HT1080 (cell line): ENCODE measurements around the gene MCCC1. TPM values are rescaled to one million over a fixed set of nuclear protein-coding genes. Genes with fewer than 3 reads are reported as not detected.
A peak's percentile ranks its signal among the peaks of the same experiment; 100 is the strongest.
"Not testable (repeated sequence)": the region's sequence is repeated elsewhere in the genome, so short reads cannot be mapped to it uniquely, and the experiment has no call there.

Experiments used
- DNase-seq: peaks from one replicate; pipeline ENCODE4 v3.0.0-alpha.2; 2015; ENCODE audit warnings: low read depth
- total RNA-seq: library from RNA; depleted of rRNA; stranded (reverse); fragments of >200 nt; shearing (Covaris generic); gene quantifications from 2 replicates; pipeline ENCODE4 v1.2.3, GENCODE V29; 2014

Gene MCCC1
- total RNA-seq, 1 experiment from 2014 or later, result 21.7 TPM

DNA sequence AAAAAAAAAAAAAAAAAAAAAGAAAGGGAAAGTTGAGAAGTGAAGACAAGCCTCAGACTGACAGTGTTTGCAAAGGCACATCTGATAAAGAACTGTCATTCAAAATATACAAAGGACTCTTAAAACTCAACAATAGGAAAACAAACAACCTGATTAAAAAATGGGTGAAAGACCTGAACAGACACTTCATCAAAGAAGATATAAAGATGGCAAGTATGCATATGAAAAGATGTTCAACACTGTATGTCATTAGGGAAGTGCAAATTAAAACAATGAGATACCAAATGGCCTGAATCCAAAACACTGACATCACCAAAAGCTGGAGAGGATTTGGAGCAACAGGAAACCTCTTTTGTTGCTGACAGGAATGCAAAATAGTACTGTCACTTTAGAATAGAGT lies 48.6 kb downstream of the MCCC1 start:
- no peak for DNase-seq

DNA sequence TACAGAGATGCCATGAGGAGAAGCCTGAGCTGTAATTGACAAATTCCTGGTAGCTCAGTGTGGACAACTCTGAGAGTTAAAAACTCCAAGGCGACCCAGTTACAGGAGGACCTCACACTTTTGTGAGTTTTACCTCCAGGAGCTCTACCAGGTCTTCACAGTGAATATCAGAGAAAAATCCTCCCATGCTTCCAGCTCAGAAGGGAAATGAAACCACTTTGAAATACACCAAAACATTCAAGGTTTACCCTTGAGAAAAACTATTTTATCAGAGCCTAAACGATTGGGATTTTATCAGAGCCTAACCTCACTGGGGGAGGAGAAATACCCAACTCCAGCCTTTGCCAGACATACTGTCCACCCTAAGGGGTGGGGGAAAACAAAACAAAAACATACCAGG lies 52.4 kb downstream of the MCCC1 start:
- DNase-seq, result no peak

DNA sequence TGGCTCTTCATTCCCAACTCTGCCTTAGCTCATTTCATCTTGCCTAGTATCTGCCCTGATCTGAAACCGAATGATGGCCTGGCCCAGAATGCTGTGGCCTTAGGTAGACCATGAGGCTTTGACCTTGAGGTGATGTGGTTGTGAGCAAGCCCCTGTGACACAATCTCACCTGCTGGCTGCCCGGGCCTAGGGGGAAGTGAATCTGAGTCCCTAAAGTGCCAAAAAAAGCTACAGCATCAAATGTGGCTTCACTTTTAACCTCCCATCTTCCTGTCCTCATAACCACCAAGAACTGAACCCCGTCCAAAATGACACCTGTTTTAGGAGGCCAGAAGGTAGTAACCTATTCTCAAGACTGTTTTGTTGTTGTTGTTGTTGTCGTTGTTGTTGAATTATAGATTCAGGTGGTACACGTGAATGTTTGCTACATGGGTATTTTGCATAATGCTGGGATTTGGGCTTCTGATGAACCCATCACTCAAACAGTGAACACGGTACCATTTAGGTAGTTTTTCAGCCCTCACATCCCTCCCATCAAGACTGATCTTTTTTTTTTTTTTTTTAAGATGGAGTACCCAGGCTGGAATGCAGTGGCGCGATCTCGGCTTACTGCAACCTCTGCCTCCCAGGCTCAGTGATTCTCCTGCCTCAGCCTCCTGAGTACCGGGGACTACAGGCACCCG lies 54.6 kb downstream of the MCCC1 start:
- no peak for DNase-seq

DNA sequence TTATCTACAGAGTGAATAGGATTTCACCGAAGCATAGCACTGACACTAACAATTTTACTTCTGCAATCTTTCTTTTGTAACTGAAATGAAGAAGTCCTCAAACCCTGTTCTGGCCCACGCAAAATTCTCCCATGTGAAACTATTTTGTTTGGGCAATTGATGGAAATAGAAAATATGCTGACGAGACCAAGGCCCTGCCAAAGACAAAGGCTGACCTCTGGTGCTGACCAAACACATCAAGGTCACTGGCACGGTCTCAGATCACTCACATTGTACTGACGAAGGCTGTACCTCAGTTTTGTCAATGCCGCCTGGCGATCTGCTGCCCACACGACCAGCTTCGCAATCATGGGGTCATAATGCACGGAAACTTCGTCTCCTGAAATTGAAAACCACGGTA lies 60.5 kb downstream of the MCCC1 start:
- DNase-seq, result no peak

DNA sequence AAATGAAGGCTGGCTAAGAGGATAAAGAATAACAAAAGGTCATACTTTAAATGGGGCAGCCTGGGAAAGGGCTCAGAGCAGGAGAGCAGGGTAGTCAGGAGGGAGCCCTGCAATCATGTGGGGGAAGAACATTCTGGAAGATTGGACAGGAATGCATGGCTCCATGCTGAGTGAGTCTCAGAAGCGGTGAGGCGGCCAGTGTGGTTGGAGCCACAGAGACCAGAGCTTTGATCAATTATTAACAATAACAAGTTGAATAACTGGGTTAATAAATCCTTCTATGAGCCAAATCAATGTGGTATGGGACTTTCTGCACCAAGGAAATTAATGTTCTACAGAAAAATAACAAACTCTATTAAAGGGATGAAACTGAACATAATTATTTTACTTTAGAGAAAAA lies 61.1 kb downstream of the MCCC1 start:
- DNase-seq, result no peak

DNA sequence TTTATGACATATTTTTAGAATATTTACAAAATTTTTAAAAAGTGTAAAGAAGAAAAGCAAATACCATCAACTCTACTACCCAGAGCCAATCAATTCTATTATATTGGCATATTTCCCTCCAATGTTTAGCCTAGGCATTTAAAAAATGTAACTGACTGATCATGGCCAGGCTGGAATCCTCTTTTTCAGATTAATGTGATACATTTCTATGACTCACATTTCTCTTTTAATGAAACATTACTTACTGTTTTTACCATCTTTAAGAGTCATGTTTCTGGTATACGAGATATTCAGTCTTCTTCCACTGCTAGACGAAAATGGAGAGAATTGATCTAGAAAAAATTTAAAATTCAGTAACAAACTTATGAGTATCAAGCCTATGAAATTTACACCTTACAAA lies 65.5 kb downstream of the MCCC1 start:
- no peak for DNase-seq

DNA sequence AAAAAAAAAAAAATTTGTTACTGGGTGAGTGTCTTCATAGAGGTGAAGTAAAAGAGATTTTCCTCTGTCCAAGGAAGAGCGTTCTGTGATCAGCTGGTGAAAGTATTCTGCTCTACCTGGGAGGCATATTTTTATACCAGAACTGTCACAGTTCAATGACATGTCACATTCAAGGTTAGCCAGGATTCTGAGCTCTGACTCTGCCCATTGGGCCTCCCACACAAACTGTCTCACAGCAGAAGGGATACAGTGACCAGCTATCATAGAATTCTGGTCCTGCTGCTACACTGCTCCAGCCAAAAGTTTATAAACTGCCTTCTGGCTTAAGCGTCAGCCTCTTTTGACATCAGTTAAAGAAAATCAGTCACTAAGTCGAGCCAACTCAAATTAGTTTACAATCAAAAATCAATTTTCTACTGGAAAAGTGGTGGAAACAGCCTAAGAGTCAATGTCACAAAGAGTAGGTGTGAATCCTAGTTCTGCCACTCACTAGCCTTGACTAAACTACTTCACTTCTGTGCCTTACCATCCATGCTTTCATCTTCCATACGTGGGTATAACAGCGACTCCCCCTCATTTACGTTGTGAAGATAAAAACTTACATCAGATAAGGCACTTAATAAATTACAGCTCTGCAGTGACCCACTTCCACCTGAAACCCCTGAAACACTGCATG lies 66.3 kb downstream of the MCCC1 start:
- no peak for DNase-seq

DNA sequence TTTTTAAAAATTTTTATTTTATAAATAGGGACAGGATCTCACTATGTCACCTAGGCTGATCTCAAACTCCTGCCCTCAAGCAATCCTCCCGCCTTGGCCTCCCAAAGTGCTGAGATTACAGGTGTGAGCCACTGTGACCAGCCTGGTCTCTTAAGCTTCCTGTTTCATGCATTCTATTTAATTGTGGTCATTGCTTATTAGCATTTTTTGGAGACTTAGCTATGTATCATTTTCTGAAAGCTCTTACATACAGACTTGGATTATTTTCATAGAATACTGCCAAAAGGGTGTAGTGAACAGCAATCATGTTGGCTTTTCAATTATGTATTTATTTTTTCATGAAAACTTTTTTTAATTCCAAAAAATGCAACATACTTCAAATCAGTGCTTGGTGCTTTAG lies 67.5 kb downstream of the MCCC1 start:
- no peak for DNase-seq

DNA sequence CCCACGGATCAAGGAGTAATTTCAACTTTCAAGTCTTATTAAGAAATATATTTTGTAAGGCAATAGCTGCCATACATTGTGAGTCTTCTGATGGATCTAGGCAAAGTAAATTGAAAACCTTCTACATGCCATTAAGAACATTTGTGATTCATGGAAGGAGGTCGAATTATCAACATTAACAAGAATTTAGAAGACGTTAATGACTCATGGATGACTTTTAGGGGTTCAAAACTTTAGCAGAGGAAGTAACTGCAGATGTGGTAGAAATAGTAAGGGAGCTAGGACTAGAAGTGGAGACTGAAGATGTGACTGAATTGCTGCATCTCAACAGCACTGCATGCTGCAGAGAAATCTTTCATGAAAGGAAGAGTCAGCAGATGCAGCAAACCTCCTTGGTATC lies 70.9 kb downstream of the MCCC1 start:
- peak; percentile 44 for DNase-seq

DNA sequence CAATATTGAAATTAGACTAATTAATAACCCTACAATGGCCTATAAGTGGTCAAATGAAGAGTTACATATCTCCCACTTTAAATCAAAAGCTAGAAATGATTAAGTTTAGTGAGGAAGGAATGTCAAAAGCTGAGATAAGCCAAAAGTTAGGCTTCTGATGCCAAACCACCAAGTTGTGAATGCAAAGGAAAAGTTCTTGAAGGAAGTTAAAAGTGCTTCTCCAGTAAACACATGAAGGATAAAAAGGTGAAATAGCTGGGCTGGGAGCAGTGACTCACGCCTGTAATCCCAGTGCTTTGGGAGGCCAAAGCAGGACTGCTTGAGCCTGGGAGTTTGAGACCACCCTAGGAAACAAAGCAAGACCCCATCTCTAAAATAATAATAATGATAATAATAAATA lies 72.0 kb downstream of the MCCC1 start:
- DNase-seq, result no peak

DNA sequence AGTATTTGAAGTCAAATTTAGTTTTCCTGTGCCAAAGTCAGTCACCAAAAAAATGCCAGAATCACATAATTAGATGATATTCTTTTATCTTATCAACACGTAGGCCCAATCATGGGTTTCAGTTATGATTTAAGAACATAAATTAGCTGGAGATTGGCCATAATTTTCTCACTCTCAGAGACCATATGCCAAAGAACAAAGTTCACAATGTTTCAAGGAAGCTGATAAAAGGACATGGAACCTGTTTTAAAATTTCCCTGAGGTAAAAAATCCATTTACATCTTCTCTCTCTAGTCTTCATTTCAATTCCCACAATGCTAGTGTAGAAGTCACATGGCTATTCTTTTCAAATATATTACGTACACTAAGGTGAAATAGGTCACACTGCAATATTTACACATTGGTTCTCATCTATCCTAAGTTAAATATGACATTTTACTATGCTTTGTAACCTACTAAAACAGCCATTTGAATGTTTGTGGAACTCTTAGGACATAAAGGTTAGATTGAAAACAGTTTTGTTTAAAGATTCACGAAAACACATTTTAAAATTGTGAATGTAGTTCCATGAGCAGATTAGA lies 76.3 kb downstream of the MCCC1 start:
- DNase-seq, result no peak

DNA sequence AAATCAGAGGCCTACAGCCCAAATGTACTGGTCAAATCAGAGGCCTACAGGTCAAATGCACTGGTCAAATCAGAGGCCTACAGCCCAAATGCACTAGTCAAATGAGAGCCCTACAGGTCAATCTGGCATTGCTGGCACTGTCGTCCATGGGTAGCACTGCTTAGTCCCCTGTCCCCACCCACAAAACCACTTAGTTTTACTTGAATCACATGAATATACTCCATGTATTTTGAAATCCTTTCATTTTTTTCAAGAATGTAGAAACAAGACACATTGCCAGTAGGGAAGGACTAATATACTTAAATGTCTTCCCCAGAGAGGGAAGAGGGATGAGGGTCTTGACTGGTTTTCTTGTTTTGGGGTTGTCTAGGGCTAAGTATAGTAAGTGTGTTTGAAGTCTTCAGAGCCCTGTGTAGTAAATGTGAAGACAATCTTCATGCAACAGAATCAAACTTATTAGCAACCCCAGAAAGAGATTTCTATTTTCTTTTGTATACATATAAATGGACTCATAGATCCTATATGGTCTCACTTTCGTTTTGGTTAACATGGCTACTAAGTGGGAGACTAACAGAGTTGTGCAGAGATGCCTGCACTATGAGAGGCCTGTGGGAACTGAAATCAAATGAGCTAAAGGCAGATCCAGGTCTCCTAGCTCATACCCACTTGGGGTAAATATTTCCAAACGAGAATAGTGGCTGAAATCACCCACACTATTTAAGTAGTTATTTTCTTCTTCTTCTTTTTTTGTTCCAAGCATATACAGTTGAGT lies 80.7 kb downstream of the MCCC1 start:
- no peak for DNase-seq

DNA sequence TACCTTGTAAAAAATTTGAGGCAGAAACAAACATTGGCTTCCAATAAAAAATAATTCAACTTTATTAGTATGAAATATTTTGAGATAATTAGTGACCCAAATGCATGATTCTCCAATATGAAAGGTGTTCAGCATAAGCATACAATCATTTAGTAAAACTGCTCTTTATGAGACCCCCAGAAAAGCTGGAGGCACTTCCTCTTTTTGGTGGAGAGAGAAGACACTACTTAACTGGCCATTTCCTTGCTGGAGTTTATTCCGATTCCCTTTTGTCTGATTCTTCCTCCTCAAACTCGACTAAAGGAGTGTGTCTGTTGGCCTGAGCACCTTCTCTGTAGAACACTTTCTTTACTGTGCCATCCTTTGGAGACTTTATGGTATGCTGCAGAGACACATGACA lies 84.1 kb downstream of the MCCC1 start:
- DNase-seq, result no peak

DNA sequence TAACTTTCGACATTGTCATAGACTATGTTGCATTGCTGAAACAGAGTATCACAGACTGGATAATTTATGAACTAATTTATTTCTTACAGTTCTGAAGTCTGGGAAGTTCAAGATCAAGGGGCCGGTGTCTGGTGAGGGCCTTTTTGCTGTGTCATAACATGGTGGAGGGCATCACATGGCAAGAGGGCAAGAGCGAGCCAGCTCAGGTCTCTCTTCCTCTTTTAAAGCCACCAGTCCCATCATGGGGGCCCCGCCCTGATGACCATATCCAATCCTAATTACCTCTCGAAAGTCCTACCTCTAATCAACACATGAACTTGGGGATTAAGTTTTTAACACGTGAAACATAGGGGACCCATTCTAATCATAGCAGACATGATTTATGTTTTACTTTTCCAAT lies 85.4 kb downstream of the MCCC1 start:
- no peak for DNase-seq

DNA sequence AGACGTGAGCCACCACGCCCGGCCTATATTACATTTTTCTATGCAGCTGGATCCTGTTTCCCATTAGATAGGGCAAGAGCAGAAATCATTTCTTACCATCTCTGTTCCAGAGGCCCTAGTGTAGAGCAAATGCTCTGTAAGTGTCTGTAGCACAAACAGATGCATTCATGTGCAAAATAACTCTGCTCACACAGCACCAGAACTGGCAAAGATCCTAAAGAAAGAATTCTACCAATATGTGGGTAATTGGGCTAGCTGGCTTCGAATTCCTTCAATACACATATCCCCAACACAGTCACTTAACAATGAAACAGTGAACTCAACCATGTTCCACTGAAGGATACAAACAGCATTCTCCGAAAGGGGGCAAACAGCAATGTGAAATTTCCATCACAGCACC lies 86.2 kb downstream of the MCCC1 start:
- DNase-seq, result no peak

DNA sequence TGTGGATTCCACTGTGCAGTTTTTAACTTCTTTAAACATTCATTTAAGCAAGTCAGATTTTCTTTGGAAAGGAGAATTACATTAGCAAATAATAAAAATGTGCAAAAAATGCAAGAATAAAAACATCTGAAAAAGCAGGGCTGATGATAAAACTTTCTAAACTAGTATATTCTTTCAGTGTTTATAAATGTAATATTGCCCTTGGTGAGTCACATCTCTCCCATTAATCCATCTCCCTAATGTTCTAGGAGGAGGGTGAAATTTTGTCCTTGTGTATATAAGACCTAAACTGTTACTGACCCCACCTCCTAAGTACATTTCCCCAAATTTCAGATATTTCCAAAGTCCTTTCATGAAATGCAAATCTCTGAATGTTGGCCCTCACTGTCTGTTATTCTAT lies 90.5 kb downstream of the MCCC1 start:
- no peak for DNase-seq

DNA sequence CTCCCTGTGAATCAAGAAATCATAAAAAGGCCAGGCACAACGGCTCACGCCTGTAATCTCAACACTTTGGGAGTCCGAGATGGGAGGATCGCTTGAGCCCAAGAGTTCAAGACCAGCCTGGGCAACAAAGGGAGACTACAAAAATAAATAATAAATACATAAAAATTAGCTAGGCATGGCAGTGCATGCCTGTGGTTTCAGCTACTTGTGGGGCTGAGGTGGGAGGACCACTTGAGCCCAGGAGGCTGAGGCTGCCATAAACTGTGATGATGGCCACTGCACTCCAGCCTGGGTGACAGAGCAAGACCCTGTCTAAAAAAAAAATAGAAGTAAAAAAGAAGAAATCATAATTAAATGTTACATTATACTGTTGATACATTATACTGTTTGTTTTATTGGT lies 91.0 kb downstream of the MCCC1 start:
- DNase-seq, result no peak

DNA sequence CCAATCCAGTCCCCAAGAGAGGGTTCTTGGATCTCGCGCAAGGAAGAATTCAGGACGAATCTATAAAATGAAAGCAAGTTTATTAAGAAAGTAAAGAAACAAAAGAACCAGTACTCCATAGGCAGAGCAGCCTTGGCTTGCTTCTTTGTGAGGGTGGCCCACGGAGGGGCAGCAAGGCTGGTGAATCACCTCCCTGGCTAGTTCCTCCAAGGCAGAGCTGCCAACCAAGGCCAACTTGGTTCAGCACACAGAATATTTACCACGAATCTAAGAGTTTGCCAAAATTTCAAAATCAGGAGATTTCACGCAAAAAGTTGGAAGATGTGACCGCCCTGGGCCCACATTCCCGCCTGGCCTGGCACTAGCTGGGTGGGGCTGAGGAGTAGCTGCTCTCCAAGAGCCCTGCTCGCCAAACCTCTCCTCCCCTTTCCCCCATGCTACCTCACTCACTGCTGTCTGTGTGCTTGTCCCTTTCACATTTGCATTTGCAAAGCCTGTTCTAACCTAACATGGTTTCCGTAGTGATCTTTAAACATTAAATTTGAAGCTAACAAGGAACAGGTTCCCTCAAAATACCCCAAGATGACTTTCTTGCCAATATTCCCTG lies 92.8 kb downstream of the MCCC1 start:
- DNase-seq, result no peak

DNA sequence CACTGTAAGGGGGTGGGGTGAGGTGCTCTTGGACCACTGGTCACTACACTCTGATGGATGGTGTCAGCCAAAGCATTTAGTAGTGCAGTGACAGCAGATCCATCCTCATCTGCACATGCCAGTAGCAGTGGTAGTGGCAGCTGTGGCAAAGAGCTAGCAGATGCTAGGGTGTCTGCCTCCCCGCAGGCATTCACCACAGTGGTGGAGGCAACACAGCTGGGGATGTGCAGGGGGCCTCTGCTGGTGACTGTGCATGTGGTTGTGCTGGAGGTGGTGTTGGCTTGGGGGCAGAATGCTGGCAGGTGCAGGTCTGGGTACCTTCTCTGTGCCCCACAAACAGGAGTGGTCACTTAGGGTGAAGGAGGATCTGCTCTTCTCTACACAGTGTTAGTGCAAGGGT lies 99.5 kb downstream of the MCCC1 start:
- no peak for DNase-seq

DNA sequence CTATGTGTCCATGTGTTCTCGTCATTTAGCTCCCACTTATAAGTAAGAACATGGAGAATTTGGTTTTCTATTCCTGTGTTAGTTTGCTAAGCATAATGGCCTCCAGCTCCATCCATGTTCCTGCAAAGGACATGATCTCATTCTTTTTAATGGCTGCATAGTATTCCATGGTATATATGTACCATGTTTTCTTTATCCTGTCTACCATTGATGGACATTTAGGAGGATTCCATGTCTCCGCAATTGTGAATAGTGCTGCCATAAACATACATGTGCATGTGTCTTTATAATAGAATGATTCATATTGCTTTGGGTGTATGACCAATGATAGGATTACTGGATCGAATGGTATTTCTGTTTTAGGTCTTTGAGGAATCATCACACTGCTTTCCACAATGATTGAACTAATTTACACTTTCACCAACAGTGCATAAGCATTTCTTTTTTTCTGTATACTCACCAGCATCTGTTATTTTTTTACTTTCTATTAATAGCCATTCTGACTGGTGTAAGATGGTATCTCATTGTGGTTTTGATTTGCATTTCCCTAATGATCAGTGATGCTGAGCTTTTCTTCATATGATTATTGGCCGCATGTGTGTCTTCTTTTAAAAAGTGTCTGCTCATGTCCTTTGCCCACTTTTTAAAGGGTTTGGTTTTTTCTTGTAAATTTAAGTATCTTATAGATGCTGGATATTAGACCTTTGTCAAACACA lies 105.7 kb downstream of the MCCC1 start:
- not testable (repeated sequence) for DNase-seq

DNA sequence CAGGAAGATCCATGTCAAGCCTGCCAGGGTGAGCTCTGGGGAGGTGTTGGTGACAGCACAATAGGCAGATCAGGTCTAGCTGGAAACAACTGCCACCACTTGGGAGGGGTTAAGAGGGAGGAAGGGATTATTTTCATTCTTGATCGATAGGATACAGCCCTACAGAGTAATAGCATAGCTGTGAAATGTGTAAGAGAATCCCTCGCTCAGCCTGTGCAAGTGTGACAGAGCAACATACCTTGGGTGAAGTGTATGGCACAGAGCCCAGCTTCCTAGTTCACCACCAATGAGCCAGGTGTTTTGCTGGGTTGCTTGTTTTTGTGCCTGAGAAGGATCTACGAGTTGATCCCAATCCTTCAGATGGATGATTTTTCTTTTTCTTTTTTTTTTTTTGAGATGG lies 109.7 kb downstream of the MCCC1 start:
- no peak for DNase-seq
